GM19240 (cell line): ENCODE data around the gene ZNF217.
"Not testable (repeated sequence)": the region's sequence is repeated elsewhere in the genome, so short reads cannot be mapped to it uniquely, and the experiment has no call there.

Experiments
- DNase-seq: peaks from one replicate; pipeline ENCODE4 v3.0.0; 2011; ENCODE audit warnings: low spot score; ENCODE audit not compliant: insufficient read length

The ZNF217 gene

DNA sequence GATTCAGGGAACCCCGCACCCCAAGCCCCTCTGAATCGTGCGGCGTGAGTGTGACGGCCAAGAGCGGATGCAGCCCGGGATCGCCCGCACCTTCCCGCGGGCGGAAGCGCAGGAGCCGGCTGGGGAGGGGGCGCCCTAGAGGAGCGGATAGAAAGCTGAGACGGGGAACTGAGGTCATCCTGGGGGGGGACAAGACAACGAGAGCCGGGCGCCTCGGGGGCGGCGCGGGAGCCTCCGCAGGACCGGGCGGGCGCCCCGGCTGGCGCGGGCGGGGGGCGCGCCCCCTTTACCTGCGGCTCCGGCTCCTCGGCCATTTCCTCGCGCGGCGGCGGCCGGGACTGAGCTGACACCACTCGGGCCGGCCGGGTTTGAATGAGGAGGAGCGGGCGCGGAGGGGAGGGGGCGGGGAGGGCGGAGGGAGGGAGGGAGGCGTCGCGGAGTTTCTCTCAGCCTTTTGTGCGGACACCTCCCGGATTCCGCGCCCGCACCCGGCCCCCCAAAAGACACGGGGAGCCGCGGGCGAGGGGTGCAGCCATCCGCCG lies at the start of gene ZNF217:
Gene ZNF217, minus strand, starts transcription at position 374 of the 542 bp plus-strand sequence. CDS start 11,013 bp downstream, outside the sequence.
- DNase-seq, result not testable (repeated sequence)

DNA sequence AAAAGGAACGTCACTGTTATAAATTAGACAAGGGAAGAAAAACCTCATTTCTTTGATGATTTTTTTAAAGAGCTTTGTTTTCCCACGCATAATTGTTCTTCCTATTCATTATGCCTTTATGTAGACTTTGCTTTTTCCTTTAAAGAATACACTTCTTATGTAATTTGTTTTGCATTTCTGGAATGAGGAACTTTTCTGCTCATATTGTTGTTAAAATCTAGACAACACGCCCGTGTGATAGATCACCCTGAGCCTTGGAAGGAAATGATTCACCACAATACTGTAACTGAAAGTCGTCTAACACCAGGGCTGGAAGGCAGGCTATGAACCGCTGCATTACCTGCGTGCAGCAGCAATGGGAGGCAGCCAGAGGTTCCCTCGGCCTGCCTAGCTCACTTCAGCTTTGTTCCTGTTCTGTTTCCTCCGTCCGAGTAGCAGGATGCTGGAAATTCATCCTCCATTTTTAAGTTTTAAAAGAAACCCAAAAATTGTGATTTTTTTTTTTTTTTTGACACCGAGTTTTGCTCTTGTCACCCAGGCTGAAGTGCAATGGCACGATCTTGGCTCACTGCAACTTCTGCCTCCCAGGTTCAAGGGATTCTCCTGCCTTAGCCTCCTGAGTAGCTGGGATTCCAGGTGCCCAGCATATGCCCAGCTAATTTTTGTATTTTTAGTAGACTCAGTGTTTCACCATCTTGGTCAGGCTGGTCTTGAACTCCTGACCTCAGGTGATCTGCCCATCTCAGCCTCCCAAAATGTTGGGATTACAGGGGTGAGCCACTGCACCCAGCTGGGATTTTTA lies 49.6 kb upstream of the ZNF217 start:
- peak; percentile 79 for DNase-seq

- no peak for DNase-seq
Observed at GRCh38 chr20:53642196-53643030, 48.8 kb upstream of the ZNF217 start.

DNA sequence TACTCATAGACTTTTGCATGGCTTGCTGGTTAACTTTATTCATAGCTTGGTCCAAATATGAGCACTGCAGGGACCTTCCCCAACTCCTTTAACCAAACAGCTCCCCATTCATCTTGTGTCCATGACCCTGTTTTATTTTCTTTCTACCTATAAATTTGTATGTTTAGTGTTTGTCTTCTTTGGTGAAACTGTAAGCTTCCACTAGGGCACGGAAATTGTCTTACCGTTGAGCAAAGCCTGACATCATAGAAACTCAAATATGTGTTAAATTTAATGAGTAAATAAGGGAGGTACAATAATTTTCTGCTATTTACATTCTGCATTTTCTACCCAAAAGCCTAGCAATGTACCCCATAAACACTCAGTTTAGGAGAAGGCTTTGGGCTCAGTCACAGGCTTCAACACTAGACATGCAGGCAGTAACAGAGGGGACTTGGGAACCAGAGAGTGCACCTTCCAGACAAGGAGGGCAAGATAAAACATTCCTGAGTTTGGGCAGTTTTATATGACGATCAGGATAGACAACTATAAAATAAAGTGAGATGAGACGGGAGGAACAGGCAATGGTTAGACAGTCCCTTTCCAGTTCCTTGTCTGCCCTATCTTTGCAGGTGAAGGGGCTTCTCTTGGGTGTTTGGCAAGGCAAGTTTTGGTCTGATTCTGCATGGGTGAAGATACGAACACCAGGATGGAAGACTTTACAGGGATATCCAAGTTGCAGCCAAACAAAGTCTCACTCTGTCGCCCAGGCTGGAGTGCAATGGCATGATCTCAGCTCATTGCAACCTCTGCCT lies 46.2 kb upstream of the ZNF217 start:
- no peak for DNase-seq

- no peak for DNase-seq
Observed at GRCh38 chr20:53639128-53639527, 45.5 kb upstream of the ZNF217 start.

DNA sequence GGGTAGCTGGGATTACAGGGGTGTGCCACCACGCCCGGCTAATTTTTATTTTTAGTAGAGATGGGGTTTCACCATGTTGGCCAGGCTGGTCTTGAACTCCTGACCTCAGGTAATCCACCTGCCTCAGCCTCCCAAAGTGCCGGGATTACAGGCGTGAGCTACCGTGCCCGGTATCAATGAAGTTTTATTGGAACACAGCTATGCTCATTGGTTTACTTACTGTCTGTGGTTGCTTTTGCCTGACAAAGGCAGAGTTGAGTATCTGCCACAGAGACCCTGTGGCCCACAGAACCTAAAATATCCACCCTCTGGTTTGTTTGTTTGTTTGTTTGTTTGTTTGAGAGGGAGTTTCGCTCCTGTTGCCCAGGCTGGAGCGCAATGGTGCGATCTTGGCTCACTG lies 43.7 kb upstream of the ZNF217 start:
- not testable (repeated sequence) for DNase-seq

GRCh38 chr20:53636540-53637097 lies 43.0 kb upstream of the ZNF217 start:
- no peak for DNase-seq

DNA sequence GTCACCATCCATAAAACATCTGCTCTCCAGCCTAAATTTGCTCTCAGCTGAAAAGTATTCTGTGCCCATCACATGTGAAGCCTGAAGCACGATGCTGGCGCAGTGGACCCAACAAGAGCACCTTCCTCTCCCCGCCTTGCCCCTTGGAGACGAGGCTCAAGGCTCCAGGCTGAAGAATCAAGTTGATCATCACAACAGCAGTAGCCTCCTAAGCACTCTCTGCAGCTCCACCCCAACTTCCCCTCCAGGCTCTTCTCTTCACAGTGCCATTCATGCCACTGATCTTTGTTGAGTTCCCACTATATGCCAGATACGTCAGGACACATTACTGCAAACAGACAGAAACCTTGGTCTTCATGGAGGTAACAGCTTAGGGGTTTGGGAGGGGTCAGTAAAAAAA lies 41.6 kb upstream of the ZNF217 start:
- no peak for DNase-seq

DNA sequence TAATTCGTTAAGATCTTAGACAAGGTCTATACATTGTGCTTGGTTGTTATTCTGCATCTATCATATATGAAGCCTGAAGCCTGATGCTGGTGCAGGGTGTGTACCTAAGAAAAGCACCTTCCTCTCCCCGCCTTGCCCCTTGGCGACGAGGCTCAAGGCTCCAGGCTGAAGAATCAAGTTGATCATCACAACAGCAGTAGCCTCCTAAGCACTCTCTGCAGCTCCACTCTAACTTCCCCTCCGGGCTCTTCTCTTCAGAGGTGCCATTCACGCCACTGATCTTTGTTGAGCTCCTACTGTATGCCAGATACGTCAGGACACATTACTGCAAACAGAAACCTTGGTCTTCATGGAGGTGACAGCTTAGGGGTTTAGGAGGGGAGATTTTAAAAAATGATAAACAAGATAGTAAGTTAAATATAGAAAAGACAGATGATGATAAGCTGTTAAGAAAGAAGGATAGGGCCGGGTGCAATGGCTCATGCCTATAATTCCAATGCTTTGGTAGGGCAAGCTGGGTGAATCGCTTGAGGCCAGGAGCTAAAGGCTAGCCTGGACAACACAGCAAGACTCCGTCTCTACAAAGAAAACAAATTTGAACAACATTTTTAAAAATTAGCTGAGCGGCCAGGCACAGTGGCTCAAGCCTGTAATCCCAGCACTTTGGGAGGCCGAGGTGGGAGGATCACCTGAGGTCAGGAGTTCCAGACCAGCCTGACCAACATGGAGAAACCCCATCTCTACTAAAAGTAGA lies 38.4 kb upstream of the ZNF217 start:
- no peak for DNase-seq

DNA sequence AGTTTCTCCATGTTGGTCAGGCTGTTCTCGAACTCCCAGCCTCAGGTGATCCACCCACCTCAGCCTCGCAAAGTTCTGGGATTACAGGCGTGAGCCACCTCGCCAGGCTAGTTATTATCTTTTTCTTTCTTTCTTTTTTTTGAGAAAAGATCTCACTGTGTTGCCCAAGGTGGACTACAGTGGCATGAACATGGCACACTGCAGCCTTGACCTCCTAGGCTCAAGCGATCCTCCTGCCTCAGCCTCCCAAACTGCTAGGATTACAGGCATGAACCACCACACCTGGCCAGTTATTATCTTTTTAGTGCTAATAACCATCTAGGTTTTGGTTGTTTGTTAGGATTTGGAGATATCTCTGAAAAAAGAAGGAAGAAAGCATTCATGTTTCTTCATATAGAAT lies 35.8 kb upstream of the ZNF217 start:
- no peak for DNase-seq

DNA sequence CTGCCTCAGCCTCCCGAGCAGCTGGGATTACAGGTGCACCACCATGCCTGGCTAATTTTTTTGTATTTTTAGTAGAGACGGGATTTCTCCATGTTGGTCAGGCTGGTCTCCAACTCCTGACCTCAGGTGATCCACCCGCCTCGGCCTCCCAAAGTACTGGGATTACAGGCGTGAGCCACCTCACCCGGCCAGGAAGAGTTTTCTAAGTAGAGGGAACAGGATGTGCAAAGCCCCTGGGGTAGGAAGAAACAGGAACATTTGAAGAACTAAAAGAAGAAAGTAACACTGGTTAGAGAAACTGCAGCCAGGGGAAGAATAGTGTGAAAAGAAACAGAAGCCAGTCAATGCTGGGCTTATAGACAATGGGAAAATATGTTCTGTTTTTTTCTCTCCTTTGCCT lies 35.1 kb upstream of the ZNF217 start:
- not testable (repeated sequence) for DNase-seq

DNA sequence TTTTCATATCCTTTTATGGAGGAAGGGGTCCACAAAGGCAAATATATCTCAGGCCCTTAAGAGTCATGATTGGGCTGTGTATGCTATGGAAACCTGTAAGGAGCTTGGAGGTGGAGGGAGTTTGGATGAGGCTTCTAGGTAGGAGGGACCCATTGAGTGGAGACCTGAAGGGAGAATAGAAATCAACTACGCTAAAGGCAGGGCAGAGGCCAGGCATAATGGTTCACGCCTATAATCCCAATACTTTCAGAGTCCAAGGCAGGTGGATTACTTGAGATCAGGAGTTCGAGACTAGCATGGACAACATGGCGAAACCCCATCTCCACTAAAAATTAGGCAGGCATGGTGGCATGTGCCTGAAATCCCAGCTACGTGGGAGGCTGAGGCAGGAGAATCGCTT lies 34.4 kb upstream of the ZNF217 start:
- no peak for DNase-seq

DNA sequence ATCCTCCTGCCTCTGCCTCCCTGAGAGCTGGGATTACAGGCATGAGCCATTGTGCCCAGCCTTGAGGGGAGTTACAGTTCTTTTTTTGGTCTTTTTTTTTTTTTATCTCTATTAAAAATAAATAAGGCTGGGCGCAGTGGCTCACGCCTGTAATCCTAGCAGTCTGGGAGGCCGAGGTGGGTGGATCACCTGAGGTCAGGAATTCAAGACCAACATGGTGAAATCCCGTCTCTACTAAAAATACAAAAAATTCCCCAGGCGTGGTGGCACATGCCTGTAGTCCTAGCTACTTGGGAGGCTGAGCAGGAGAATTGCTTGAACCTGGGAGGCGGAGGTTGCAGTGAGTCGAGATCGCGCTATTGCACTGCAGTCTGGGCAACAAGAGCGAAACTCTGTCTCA lies 33.4 kb upstream of the ZNF217 start:
- DNase-seq, result not testable (repeated sequence)

- no peak for DNase-seq
Observed at GRCh38 chr20:53626584-53626983, 32.9 kb upstream of the ZNF217 start.

- DNase-seq, result no peak
Observed at GRCh38 chr20:53625311-53626129, 31.9 kb upstream of the ZNF217 start.

- not testable (repeated sequence) for DNase-seq
Observed at GRCh38 chr20:53624927-53625250, 31.2 kb upstream of the ZNF217 start.

- peak; percentile 23 for DNase-seq
Observed at GRCh38 chr20:53623454-53624211, 30.0 kb upstream of the ZNF217 start.

DNA sequence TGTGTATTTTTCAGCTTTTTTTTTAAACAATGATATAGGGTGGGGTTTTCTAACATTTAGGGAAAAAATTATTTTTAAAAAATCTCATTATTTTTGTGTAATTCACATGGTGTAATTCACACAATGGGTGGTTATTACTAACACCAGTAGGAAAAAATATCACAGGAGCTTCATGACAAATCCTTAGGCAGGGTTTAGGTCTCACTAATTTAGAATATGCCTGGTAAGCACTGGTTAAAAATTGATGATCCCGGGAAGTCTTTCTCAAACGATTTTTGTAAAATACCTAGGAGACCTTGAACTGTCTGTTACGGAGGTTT lies 29.5 kb upstream of the ZNF217 start:
- no peak for DNase-seq
